H9 (cell line): ENCODE measurements around the gene SCGN. TPM values are rescaled to one million over a fixed set of nuclear protein-coding genes. Genes with fewer than 3 reads are reported as not detected.
A peak's percentile ranks its signal among the peaks of the same experiment; 100 is the strongest.

Experiments
- DNase-seq: peaks from one replicate; pipeline ENCODE4 v3.0.0-alpha.2; 2017
- H2AFZ ChIP-seq: one replicate; pipeline ENCODE4 v1.6.1; 2013; ENCODE audit warnings: mild to moderate bottlenecking, low read length, control low read depth, moderate library complexity
- H2AK5ac ChIP-seq: 2 replicates; pipeline ENCODE4 v1.6.1; 2013; ENCODE audit warnings: low read length, control low read depth, mixed read lengths; ENCODE audit not compliant: insufficient read length
- H2BK120ac ChIP-seq: one replicate; pipeline ENCODE4 v1.6.1; 2013; ENCODE audit warnings: low read depth, mild to moderate bottlenecking, low read length, control low read depth, inconsistent platforms; ENCODE audit not compliant: poor library complexity, severe bottlenecking
- H2BK12ac ChIP-seq: 2 replicates; pipeline ENCODE4 v1.6.1; 2013; ENCODE audit warnings: low read length, control low read depth, mixed read lengths, low read depth; ENCODE audit not compliant: insufficient read length
- H2BK15ac ChIP-seq: 2 replicates; pipeline ENCODE4 v1.6.1; 2013; ENCODE audit warnings: low read depth, low read length, control low read depth
- H2BK20ac ChIP-seq: one replicate; pipeline ENCODE4 v1.6.1; 2013; ENCODE audit warnings: low read depth, mild to moderate bottlenecking, low read length, control low read depth, inconsistent platforms; ENCODE audit not compliant: poor library complexity, severe bottlenecking
- H2BK5ac ChIP-seq: 2 replicates; pipeline ENCODE4 v1.6.1; 2013; ENCODE audit warnings: low read length, control low read depth, mixed read lengths; ENCODE audit not compliant: insufficient read length
- H3K14ac ChIP-seq: 2 replicates; pipeline ENCODE4 v1.6.1; 2013; ENCODE audit warnings: low read length, control low read depth; ENCODE audit not compliant: insufficient read depth
- H3K18ac ChIP-seq: 2 replicates; pipeline ENCODE4 v1.6.1; 2013; ENCODE audit warnings: low read depth, mild to moderate bottlenecking, mixed read lengths, low read length, control low read depth; ENCODE audit not compliant: insufficient read length
- H3K23ac ChIP-seq: 2 replicates; pipeline ENCODE4 v1.6.1; 2013; ENCODE audit warnings: low read length, control low read depth, mixed read lengths, low read depth; ENCODE audit not compliant: insufficient read length
- H3K23me2 ChIP-seq: 2 replicates; pipeline ENCODE4 v1.6.1; 2013; ENCODE audit warnings: low read depth, mild to moderate bottlenecking, mixed read lengths, low read length, control low read depth; ENCODE audit not compliant: insufficient read length, poor library complexity, severe bottlenecking
- H3K27ac ChIP-seq: 2 replicates; pipeline ENCODE4 v1.5.1; 2013; ENCODE audit warnings: low read length, control low read depth, mixed read lengths, low read depth; ENCODE audit not compliant: insufficient read length
- H3K27me3 ChIP-seq: 2 replicates; pipeline ENCODE4 v1.6.1; 2013; ENCODE audit warnings: low read length, control low read depth, inconsistent platforms; ENCODE audit not compliant: insufficient read depth
- H3K4ac ChIP-seq: 2 replicates; pipeline ENCODE4 v1.6.1; 2013; ENCODE audit warnings: low read depth, mild to moderate bottlenecking, control low read depth, inconsistent platforms, low read length, moderate library complexity
- H3K4me1 ChIP-seq: 2 replicates; pipeline ENCODE4 v1.6.1; 2013; ENCODE audit warnings: low read length, control low read depth, inconsistent platforms; ENCODE audit not compliant: insufficient read depth
- H3K4me2 ChIP-seq: 2 replicates; pipeline ENCODE4 v1.6.1; 2013; ENCODE audit warnings: low read length, control low read depth, mixed read lengths; ENCODE audit not compliant: insufficient read length, insufficient read depth
- H3K56ac ChIP-seq: 2 replicates; pipeline ENCODE4 v1.6.1; 2013; ENCODE audit warnings: low read depth, mild to moderate bottlenecking, mixed read lengths, low read length, control low read depth; ENCODE audit not compliant: insufficient read length
- H3K79me1 ChIP-seq: 2 replicates; pipeline ENCODE4 v1.6.1; 2013; ENCODE audit warnings: low read depth, mild to moderate bottlenecking, moderate library complexity, low read length, control low read depth, inconsistent platforms; ENCODE audit not compliant: insufficient read depth, poor library complexity, severe bottlenecking
- H3K79me2 ChIP-seq: 2 replicates; pipeline ENCODE4 v1.6.1; 2013; ENCODE audit warnings: low read length, control low read depth, inconsistent platforms; ENCODE audit not compliant: insufficient read depth
- H3K9ac ChIP-seq: 2 replicates; pipeline ENCODE4 v1.6.1; 2013; ENCODE audit warnings: low read length, control low read depth, mixed read lengths; ENCODE audit not compliant: insufficient read length; ENCODE audit errors: extremely low read depth
- H3K9me3 ChIP-seq: one replicate; pipeline ENCODE4 v1.6.1; 2013; ENCODE audit warnings: low read depth, low read length, inconsistent platforms; ENCODE audit not compliant: control insufficient read depth
- H3T11ph ChIP-seq: one replicate; pipeline ENCODE4 v1.6.1; 2013; ENCODE audit warnings: mild to moderate bottlenecking, low read length, control low read depth, inconsistent platforms
- H4K20me1 ChIP-seq: one replicate; pipeline ENCODE4 v1.6.1; 2013; ENCODE audit not compliant: control insufficient read depth, insufficient read length, insufficient read depth
- H4K5ac ChIP-seq: 2 replicates; pipeline ENCODE4 v1.6.1; 2013; ENCODE audit warnings: low read depth, mild to moderate bottlenecking, mixed read lengths, low read length, control low read depth; ENCODE audit not compliant: insufficient read length
- H4K8ac ChIP-seq: replicated peaks from 2 replicates; pipeline ENCODE4 v1.6.1; 2013; ENCODE audit warnings: low read length, control low read depth, mixed read lengths, low read depth; ENCODE audit not compliant: insufficient read length
- H4K91ac ChIP-seq: 2 replicates; pipeline ENCODE4 v1.6.1; 2013; ENCODE audit warnings: low read depth, mild to moderate bottlenecking, moderate library complexity, mixed read lengths, low read length, control low read depth; ENCODE audit not compliant: insufficient read length
- H3K27ac Mint-ChIP-seq, 3 experiments: 2 replicates in 2 of 3; 3 replicates in 1 of 3; pipeline ENCODE4 v1.8.0; 2020 to 2021; ENCODE audit warnings: mixed read lengths in 3 of 3, mild to moderate bottlenecking in 1 of 3, moderate library complexity in 1 of 3
- H3K27me3 Mint-ChIP-seq: 2 replicates; pipeline ENCODE4 v1.8.0; 2021; ENCODE audit warnings: low read depth, mild to moderate bottlenecking, moderate library complexity, mixed read lengths
- H3K36me3 Mint-ChIP-seq, 3 experiments: 2 replicates in 2 of 3; 3 replicates in 1 of 3; pipeline ENCODE4 v1.8.0; 2020 to 2021; ENCODE audit warnings: low read depth in 3 of 3, mixed read lengths in 3 of 3; ENCODE audit not compliant: insufficient read depth in 1 of 3
- H3K4me1 Mint-ChIP-seq, 2 experiments: 2 replicates each; pipeline ENCODE4 v1.8.0; 2020; ENCODE audit warnings: mixed read lengths in 2 of 2
- H3K4me3 Mint-ChIP-seq, 2 experiments: 2 replicates in 1 of 2; 3 replicates in 1 of 2; pipeline ENCODE4 v1.8.0; 2020 to 2021; ENCODE audit warnings: mild to moderate bottlenecking in 2 of 2, mixed read lengths in 2 of 2, moderate library complexity in 1 of 2
- H3K9me3 Mint-ChIP-seq, 2 experiments: 2 replicates in 1 of 2; 3 replicates in 1 of 2; pipeline ENCODE4 v1.8.0; 2020; ENCODE audit warnings: mild to moderate bottlenecking in 2 of 2, mixed read lengths in 2 of 2, moderate library complexity in 1 of 2
- WGBS: extraction: QIAGEN DNeasy Blood & Tissue Kit; methylation state at CpG from one replicate; pipeline ENCODE4 v1.1.7; 2013; ENCODE audit warnings: missing lambda C conversion rate, low lambda C conversion rate, mixed read lengths; ENCODE audit not compliant: insufficient read length; ENCODE audit errors: extremely low coverage; 5-methylcytosine and 5-hydroxymethylcytosine counted together
- total RNA-seq: library from RNA; stranded (reverse); gene quantifications from 2 replicates; pipeline ENCODE4 v1.2.1, GENCODE V29; 2021
- TF ChIP-seq, protein P1 (sequence below): fragments of 200-600 bp; sonication (generic); conservative IDR thresholded peaks from 3 replicates; pipeline ENCODE4 v1.8.0; 2021; ENCODE audit warnings: antibody characterized with exemption, mild to moderate bottlenecking

The SCGN gene
- total RNA-seq, 1 experiment from 2014 or later: not detected

DNA sequence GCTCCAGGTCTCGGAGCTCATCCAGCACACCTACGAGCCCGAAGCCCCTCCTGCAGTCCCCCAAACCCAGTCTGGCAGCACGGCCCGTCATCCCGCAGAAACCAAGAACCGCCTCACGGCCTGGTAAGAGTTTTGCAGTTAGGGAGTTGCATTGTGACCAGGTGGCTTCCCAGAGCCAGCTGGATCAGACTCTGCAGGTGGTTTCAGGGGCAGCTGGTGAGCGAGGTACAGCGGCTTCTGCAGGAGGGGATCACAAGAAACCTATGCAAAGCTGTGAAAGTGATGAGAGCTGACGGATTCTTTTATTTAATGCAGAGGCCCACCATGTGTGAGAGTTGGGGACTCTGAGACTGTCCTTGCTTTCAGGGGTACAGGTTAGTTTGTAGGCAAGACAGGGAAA is 45.9 kb upstream of the SCGN start:
- no peak overlapping the region for H2BK20ac ChIP-seq
- H3K9me3 ChIP-seq: no peaks in the 10 kb centered on the region
- H3K14ac ChIP-seq: no peak overlapping the region
- H3K56ac ChIP-seq: no peak overlapping the region
- no peaks in the 10 kb centered on the region for H3K23me2 ChIP-seq
- no peak overlapping the region for H4K91ac ChIP-seq
- H4K20me1 ChIP-seq: no peaks in the 10 kb centered on the region
- no peak overlapping the region for H2AK5ac ChIP-seq
- H2BK15ac ChIP-seq: no peak overlapping the region
- no peak overlapping the region for H3K23ac ChIP-seq
- Mint-ChIP-seq H3K27ac (peak overlapping the region in 2 of 3 experiments; percentile 38 to 89; a peak in 2 of 7 replicates), H3K27me3 (no peaks in the 10 kb centered on the region), H3K4me3 (no peak overlapping the region), H3K36me3 (peaks cover 0 to 9% (median 7%) of the 10 kb centered on the region in 3 experiments; a peak in 3 of 7 replicates), H3K9me3 (no peaks in the 10 kb centered on the region), H3K4me1 (no peaks in the 10 kb centered on the region)
- H3T11ph ChIP-seq: no peak overlapping the region
- H3K4ac ChIP-seq: no peak overlapping the region
- no peak overlapping the region for H4K5ac ChIP-seq
- H3K9ac ChIP-seq: no peak overlapping the region
- H2AFZ ChIP-seq: no peak overlapping the region
- no peak overlapping the region for H4K8ac ChIP-seq
- DNase-seq: no peak
- no peaks in the 10 kb centered on the region for H3K79me1 ChIP-seq
- no peaks in the 10 kb centered on the region for H3K27me3 ChIP-seq
- TF ChIP-seq, protein P1, sequence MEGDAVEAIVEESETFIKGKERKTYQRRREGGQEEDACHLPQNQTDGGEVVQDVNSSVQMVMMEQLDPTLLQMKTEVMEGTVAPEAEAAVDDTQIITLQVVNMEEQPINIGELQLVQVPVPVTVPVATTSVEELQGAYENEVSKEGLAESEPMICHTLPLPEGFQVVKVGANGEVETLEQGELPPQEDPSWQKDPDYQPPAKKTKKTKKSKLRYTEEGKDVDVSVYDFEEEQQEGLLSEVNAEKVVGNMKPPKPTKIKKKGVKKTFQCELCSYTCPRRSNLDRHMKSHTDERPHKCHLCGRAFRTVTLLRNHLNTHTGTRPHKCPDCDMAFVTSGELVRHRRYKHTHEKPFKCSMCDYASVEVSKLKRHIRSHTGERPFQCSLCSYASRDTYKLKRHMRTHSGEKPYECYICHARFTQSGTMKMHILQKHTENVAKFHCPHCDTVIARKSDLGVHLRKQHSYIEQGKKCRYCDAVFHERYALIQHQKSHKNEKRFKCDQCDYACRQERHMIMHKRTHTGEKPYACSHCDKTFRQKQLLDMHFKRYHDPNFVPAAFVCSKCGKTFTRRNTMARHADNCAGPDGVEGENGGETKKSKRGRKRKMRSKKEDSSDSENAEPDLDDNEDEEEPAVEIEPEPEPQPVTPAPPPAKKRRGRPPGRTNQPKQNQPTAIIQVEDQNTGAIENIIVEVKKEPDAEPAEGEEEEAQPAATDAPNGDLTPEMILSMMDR: no peak
- no peak overlapping the region for H3K4me2 ChIP-seq
- H2BK12ac ChIP-seq: no peak overlapping the region
- no peak overlapping the region for H2BK120ac ChIP-seq
- no CpG with 5 or more reads among the region's 11 CpGs for WGBS
- H3K4me1 ChIP-seq: no peaks in the 10 kb centered on the region
- no peaks in the 10 kb centered on the region for H3K79me2 ChIP-seq
- H3K18ac ChIP-seq: no peak overlapping the region
- no peak overlapping the region for H2BK5ac ChIP-seq
- H3K27ac ChIP-seq: no peak overlapping the region
